Liver (tissue), 9 donors: ENCODE results near the gene DIDO1. TPM values are rescaled to one million over a fixed set of nuclear protein-coding genes. Genes with fewer than 3 reads are reported as not detected.

Experiments
- DNase-seq: peaks from one replicate; pipeline ENCODE4 v3.0.0-alpha.2; 2017; ENCODE audit warnings: low spot score
- H3K27ac ChIP-seq, 2 donors: one replicate each; pipeline ENCODE4 v1.7.0; 2013; ENCODE audit warnings: inconsistent platforms in 2 of 2, low read length in 2 of 2, control low read depth in 1 of 2, low read depth in 1 of 2, mild to moderate bottlenecking in 1 of 2
- H3K27me3 ChIP-seq, 4 donors: one replicate each; pipeline versions ENCODE4 v1.6.1 to v1.7.0; 2013; ENCODE audit warnings: low read length in 3 of 4, inconsistent platforms in 1 of 4, mild to moderate bottlenecking in 1 of 4, moderate library complexity in 1 of 4; ENCODE audit not compliant: control insufficient read depth in 4 of 4, insufficient read depth in 4 of 4
- H3K36me3 ChIP-seq, 4 donors: one replicate each; pipeline versions ENCODE4 v1.6.1 to v1.7.0; 2013; ENCODE audit warnings: low read length in 3 of 4, mild to moderate bottlenecking in 3 of 4, low read depth in 1 of 4, moderate library complexity in 1 of 4; ENCODE audit not compliant: control insufficient read depth in 4 of 4, insufficient read depth in 3 of 4
- H3K4me1 ChIP-seq, 4 donors: one replicate each; pipeline versions ENCODE4 v1.6.1 to v1.7.0; 2013; ENCODE audit warnings: low read length in 3 of 4, mild to moderate bottlenecking in 3 of 4, moderate library complexity in 1 of 4; ENCODE audit not compliant: control insufficient read depth in 4 of 4, insufficient read depth in 4 of 4
- H3K4me3 ChIP-seq, 3 donors: one replicate each; pipeline versions ENCODE4 v1.6.1 to v1.7.0; 2013; ENCODE audit warnings: low read length in 3 of 3, control low read depth in 1 of 3, low read depth in 1 of 3, mild to moderate bottlenecking in 1 of 3
- H3K9ac ChIP-seq, 2 donors: one replicate each; pipeline ENCODE4 v1.7.0; 2013; ENCODE audit warnings: low read length in 2 of 2, mild to moderate bottlenecking in 2 of 2, moderate library complexity in 2 of 2, control low read depth in 1 of 2, low read depth in 1 of 2
- H3K9me3 ChIP-seq, 4 donors: one replicate each; pipeline versions ENCODE4 v1.6.1 to v1.7.0; 2013; ENCODE audit warnings: low read length in 3 of 4; ENCODE audit not compliant: control insufficient read depth in 4 of 4
- EGR1 ChIP-seq, 2 donors: IDR thresholded peaks; 2 replicates each; pipeline ENCODE4 v1.6.1; 2016 to 2018; ENCODE audit warnings: antibody characterized with exemption in 2 of 2, low read depth in 2 of 2
- FOXA1 ChIP-seq: IDR thresholded peaks from 2 replicates; pipeline ENCODE4 v1.6.1; 2016; ENCODE audit warnings: antibody characterized with exemption
- FOXA2 ChIP-seq: IDR thresholded peaks from 2 replicates; pipeline ENCODE4 v1.6.1; 2016; ENCODE audit warnings: antibody characterized with exemption
- JUND ChIP-seq, 2 donors: IDR thresholded peaks; 2 replicates each; pipeline ENCODE4 v1.6.1; 2016; ENCODE audit warnings: antibody characterized with exemption in 2 of 2
- NR2F2 ChIP-seq: IDR thresholded peaks from 2 replicates; pipeline ENCODE4 v1.6.1; 2016; ENCODE audit warnings: antibody characterized with exemption
- RAD21 ChIP-seq, 2 donors: IDR thresholded peaks; 2 replicates each; pipeline ENCODE4 v1.6.1; 2016; ENCODE audit warnings: antibody characterized with exemption in 2 of 2, mild to moderate bottlenecking in 2 of 2
- SP1 ChIP-seq: IDR thresholded peaks from 2 replicates; pipeline ENCODE4 v1.6.1; 2018; ENCODE audit warnings: antibody characterized with exemption, mild to moderate bottlenecking
- TAF1 ChIP-seq: conservative IDR thresholded peaks from 2 replicates; pipeline ENCODE4 v1.6.1; 2016; ENCODE audit warnings: antibody characterized with exemption, mild to moderate bottlenecking
- WGBS: extraction: QIAGEN DNeasy Blood & Tissue Kit; methylation state at CpG from one replicate; pipeline ENCODE4 v1.1.7; 2013; 5-methylcytosine and 5-hydroxymethylcytosine counted together
- polyA plus RNA-seq, 2 donors: library from polyadenylated mRNA; stranded (reverse) in 1 of 2; unstranded in 1 of 2; fragments of 200-250 nt in 1 of 2; fragments of >200 nt in 1 of 2; fragmentation: Nextera tagmentation in 1 of 2; extraction: Ambion mirVana in 1 of 2; gene quantifications; one replicate each; pipeline versions ENCODE4 v1.2.1 to v1.2.3, GENCODE V29; 2013 to 2015
- total RNA-seq, 2 donors: library from RNA; depleted of rRNA; stranded (reverse); fragments of >200 nt; gene quantifications; one replicate each; pipeline ENCODE4 v1.2.3, GENCODE V29; 2014
- TF ChIP-seq, protein P1 (sequence below): IDR thresholded peaks from 2 replicates; pipeline ENCODE4 v1.6.1; 2016; ENCODE audit warnings: antibody characterized with exemption
- TF ChIP-seq, protein P2 (sequence below): IDR thresholded peaks from 2 replicates; pipeline ENCODE4 v1.6.1; 2016; ENCODE audit warnings: antibody characterized with exemption, mild to moderate bottlenecking
- TF ChIP-seq, protein P3 (sequence below): IDR thresholded peaks from 2 replicates; pipeline ENCODE4 v1.6.1; 2016; ENCODE audit warnings: antibody characterized with exemption
- TF ChIP-seq, protein P4 (sequence below): IDR thresholded peaks from 2 replicates; pipeline ENCODE4 v1.6.1; 2016; ENCODE audit warnings: antibody characterized with exemption
- donor health status: healthy.
- donor health status: healthy.
- donor health status: healthy.
- donor health status: healthy.
- donor health status: healthy.

The DIDO1 gene
- total and polyA plus RNA-seq, 4 donors: 10.1 to 43.1 (median 17.4) TPM

DNA sequence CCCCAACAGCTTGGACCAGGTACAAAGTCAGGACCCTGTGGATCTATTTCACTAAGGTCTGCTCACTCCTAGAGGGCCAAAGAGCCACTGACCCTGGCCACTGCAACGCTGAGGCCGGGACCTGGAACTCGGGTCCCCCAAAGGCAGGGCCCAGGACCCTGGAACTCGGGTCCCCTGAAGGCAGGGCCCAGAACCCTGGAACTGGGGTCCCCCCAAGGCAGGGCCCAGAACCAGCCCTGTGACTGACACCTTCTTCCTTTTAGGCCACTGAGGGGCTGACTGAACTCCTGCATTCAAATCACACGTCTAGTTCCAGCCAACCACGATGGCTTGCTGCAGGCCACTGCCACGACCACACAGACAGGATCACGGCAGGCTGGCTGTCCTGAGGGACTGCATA, 74.1 kb downstream of the DIDO1 start:
- no peaks in the 10 kb centered on the region for H3K9me3 ChIP-seq
- H3K9ac ChIP-seq: no peak overlapping the region
- 93% methylated on average over 8 of the region's 8 CpGs for whole genome bisulfite sequencing
- no peaks in the 10 kb centered on the region for H3K27me3 ChIP-seq
- peaks cover 2 to 14% (median 4%) of the 10 kb centered on the region in 4 donors for H3K36me3 ChIP-seq
- no peak overlapping the region for H3K27ac ChIP-seq
- H3K4me1 ChIP-seq: no peaks in the 10 kb centered on the region
- no peak for DNase-seq
- TF ChIP-seq, protein P1, sequence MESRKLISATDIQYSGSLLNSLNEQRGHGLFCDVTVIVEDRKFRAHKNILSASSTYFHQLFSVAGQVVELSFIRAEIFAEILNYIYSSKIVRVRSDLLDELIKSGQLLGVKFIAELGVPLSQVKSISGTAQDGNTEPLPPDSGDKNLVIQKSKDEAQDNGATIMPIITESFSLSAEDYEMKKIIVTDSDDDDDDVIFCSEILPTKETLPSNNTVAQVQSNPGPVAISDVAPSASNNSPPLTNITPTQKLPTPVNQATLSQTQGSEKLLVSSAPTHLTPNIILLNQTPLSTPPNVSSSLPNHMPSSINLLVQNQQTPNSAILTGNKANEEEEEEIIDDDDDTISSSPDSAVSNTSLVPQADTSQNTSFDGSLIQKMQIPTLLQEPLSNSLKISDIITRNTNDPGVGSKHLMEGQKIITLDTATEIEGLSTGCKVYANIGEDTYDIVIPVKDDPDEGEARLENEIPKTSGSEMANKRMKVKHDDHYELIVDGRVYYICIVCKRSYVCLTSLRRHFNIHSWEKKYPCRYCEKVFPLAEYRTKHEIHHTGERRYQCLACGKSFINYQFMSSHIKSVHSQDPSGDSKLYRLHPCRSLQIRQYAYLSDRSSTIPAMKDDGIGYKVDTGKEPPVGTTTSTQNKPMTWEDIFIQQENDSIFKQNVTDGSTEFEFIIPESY: no peak
- TF ChIP-seq FOXA2: no peak
- no peak overlapping the region for H3K4me3 ChIP-seq

DNA sequence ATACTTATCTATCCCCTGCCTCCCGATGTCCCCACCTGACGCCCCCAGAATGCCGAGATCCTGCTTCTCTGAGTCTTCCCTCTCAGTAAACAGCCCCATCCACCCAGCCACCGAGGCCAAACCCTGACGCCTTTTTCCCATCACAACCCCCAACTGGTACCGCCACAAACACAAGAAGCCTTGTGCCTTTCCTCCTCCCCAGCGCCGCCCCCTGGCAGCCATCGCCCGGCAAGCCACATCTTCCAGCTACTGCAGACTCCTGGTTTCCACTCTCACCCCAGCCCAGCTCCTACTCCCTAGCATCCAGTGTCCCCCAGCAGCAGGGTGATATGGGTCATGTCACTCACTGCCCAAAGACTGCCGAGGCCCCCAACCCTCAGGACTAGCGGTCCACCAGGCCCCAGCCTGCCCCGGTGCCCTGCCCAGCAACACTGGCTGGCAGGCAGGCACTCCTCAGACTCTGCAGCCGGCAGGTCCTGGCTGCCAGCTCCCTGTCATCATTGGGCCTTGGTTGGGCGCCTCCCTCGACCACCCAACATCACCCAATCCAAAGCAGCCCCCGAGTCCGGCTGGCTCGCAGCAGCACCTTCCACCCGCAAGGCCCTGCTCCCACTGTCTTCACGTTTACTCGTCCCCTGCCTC, 75.9 kb downstream of the DIDO1 start:
- Histone ChIP-seq H3K27me3 (no peaks in the 10 kb centered on the region), H3K9ac (no peak overlapping the region), H3K36me3 (peaks cover 0 to 13% (median 3%) of the 10 kb centered on the region in 4 donors), H3K4me3 (no peak overlapping the region), H3K9me3 (no peaks in the 10 kb centered on the region), H3K4me1 (no peaks in the 10 kb centered on the region), H3K27ac (no peak overlapping the region)
- DNase-seq: no peak
- WGBS: 93% methylated on average over 22 of the region's 22 CpGs
- TF ChIP-seq TAF1 (no peak), FOXA1 (no peak), RAD21 (IDR thresholded peaks at IDR 0.05) (no peak), NR2F2 (no peak), JUND (IDR thresholded peaks at IDR 0.05) (no peak), SP1 (no peak), EGR1 (IDR thresholded peaks at IDR 0.05; ENCODE audit: low read depth in 2 of 2) (no peak)
- TF ChIP-seq, protein P1: no peak
- TF ChIP-seq, protein P2, sequence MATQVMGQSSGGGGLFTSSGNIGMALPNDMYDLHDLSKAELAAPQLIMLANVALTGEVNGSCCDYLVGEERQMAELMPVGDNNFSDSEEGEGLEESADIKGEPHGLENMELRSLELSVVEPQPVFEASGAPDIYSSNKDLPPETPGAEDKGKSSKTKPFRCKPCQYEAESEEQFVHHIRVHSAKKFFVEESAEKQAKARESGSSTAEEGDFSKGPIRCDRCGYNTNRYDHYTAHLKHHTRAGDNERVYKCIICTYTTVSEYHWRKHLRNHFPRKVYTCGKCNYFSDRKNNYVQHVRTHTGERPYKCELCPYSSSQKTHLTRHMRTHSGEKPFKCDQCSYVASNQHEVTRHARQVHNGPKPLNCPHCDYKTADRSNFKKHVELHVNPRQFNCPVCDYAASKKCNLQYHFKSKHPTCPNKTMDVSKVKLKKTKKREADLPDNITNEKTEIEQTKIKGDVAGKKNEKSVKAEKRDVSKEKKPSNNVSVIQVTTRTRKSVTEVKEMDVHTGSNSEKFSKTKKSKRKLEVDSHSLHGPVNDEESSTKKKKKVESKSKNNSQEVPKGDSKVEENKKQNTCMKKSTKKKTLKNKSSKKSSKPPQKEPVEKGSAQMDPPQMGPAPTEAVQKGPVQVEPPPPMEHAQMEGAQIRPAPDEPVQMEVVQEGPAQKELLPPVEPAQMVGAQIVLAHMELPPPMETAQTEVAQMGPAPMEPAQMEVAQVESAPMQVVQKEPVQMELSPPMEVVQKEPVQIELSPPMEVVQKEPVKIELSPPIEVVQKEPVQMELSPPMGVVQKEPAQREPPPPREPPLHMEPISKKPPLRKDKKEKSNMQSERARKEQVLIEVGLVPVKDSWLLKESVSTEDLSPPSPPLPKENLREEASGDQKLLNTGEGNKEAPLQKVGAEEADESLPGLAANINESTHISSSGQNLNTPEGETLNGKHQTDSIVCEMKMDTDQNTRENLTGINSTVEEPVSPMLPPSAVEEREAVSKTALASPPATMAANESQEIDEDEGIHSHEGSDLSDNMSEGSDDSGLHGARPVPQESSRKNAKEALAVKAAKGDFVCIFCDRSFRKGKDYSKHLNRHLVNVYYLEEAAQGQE: no peak
- TF ChIP-seq, protein P3, sequence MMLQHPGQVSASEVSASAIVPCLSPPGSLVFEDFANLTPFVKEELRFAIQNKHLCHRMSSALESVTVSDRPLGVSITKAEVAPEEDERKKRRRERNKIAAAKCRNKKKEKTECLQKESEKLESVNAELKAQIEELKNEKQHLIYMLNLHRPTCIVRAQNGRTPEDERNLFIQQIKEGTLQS: no peak
- TF ChIP-seq, protein P4, sequence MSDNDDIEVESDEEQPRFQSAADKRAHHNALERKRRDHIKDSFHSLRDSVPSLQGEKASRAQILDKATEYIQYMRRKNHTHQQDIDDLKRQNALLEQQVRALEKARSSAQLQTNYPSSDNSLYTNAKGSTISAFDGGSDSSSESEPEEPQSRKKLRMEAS: no peak
